PC-9 (cell line): ENCODE measurements around the gene PXDN. TPM values are rescaled to one million over a fixed set of nuclear protein-coding genes. Genes with fewer than 3 reads are reported as not detected.

Experiments used
- Bru-seq: library from RNA; stranded (reverse); fragments of 400-500 nt; gene quantifications from one replicate; lab custom pipeline; 2021; lab: Mats Ljungman, UMichigan
- BruChase-seq, 2 experiments: library from RNA; stranded (reverse); fragments of 400-500 nt; gene quantifications; one replicate each; lab custom pipeline; 2021; lab: Mats Ljungman, UMichigan
- BruUV-seq: library from RNA; stranded (reverse); fragments of 400-500 nt; replicated peaks from 2 replicates; lab custom pipeline; 2021; lab: Mats Ljungman, UMichigan
- CTCF ChIA-PET: fragments of 300-600 bp; sonication (Branson Sonifier 250); formaldehyde crosslinking; loops from one replicate; lab custom pipeline; 2022; ENCODE audit warnings: antibody characterized with exemption; lab: Charles Lee
- POLR2A ChIA-PET: fragments of 300-600 bp; sonication (Branson Sonifier 250); formaldehyde crosslinking; loops from one replicate; lab custom pipeline; 2022; ENCODE audit warnings: antibody characterized with exemption; ENCODE audit not compliant: unreplicated experiment; lab: Charles Lee
- DNase-seq, 2 experiments: peaks; one replicate each; pipeline versions ENCODE4 v3.0.0 to v3.0.0-alpha.2; 2015 to 2022; ENCODE audit warnings: mixed read lengths in 1 of 2
- H2AFZ ChIP-seq: fragments of 200-600 bp; sonication (generic); 2 replicates; pipeline ENCODE4 v1.8.1; 2017; ENCODE audit warnings: antibody characterized with exemption
- H3F3A ChIP-seq: fragments of 200-600 bp; sonication (generic); 2 replicates; pipeline ENCODE4 v1.8.1; 2017; ENCODE audit warnings: antibody characterized with exemption, mild to moderate bottlenecking, low read depth; ENCODE audit not compliant: insufficient read depth
- H3K27ac ChIP-seq: fragments of 200-600 bp; sonication (generic); 2 replicates; pipeline ENCODE4 v1.6.1; 2016; ENCODE audit warnings: mixed run types
- H3K27me3 ChIP-seq: fragments of 200-600 bp; sonication (generic); 2 replicates; pipeline ENCODE4 v1.6.1; 2016; ENCODE audit warnings: low read depth, mixed run types; ENCODE audit not compliant: insufficient read depth
- H3K36me3 ChIP-seq: fragments of 200-600 bp; sonication (generic); 2 replicates; pipeline ENCODE4 v1.6.1; 2016; ENCODE audit warnings: low read depth, mixed run types
- H3K4me1 ChIP-seq: fragments of 200-600 bp; sonication (generic); replicated peaks from 2 replicates; pipeline ENCODE4 v1.6.1; 2016; ENCODE audit warnings: mixed run types; ENCODE audit not compliant: insufficient read depth
- H3K4me2 ChIP-seq: fragments of 200-600 bp; sonication (generic); 2 replicates; pipeline ENCODE4 v1.6.1; 2017; ENCODE audit warnings: mixed run types
- H3K4me3 ChIP-seq: fragments of 200-600 bp; sonication (generic); 2 replicates; pipeline ENCODE4 v1.6.1; 2016; ENCODE audit warnings: mixed run types
- H3K79me2 ChIP-seq: fragments of 200-600 bp; sonication (generic); 2 replicates; pipeline ENCODE4 v1.6.1; 2017; ENCODE audit warnings: low read depth, mixed run types
- H3K9me2 ChIP-seq: fragments of 200-600 bp; sonication (generic); 2 replicates; pipeline ENCODE4 v1.8.1; 2017; ENCODE audit warnings: mild to moderate bottlenecking; ENCODE audit not compliant: insufficient read depth
- H3K9me3 ChIP-seq: fragments of 200-600 bp; sonication (generic); 2 replicates; pipeline ENCODE4 v1.8.1; 2016; ENCODE audit warnings: low read depth; ENCODE audit not compliant: insufficient read depth
- H4K20me1 ChIP-seq: fragments of 200-600 bp; sonication (generic); 2 replicates; pipeline ENCODE4 v1.8.1; 2017; ENCODE audit not compliant: insufficient read depth
- EZH2 ChIP-seq: fragments of 200-600 bp; sonication (generic); IDR thresholded peaks from 2 replicates; pipeline ENCODE4 v1.8.0; 2017; ENCODE audit warnings: antibody characterized with exemption, low read depth
- intact Hi-C: fragments of 100-400 bp; cut with micrococcal nuclease; formaldehyde crosslinking; loops from one replicate; pipeline ENCODE4 v1.10.0; 2022; ENCODE audit not compliant: unreplicated experiment
- long read RNA-seq: library from polyadenylated mRNA; stranded (forward); transcript quantifications from one replicate; pipeline ENCODE4 v2.0.0, GENCODE V29; 2022
- total RNA-seq: library from RNA; stranded (reverse); gene quantifications from 2 replicates; pipeline ENCODE4 v1.2.3, GENCODE V29; 2021
- TF ChIP-seq, protein P1 (sequence below): fragments of 200-600 bp; sonication (generic); conservative IDR thresholded peaks from 2 replicates; pipeline ENCODE4 v1.6.1; 2017; ENCODE audit warnings: mixed run types, antibody characterized with exemption, mild to moderate bottlenecking, moderate library complexity

Gene PXDN, protein sequence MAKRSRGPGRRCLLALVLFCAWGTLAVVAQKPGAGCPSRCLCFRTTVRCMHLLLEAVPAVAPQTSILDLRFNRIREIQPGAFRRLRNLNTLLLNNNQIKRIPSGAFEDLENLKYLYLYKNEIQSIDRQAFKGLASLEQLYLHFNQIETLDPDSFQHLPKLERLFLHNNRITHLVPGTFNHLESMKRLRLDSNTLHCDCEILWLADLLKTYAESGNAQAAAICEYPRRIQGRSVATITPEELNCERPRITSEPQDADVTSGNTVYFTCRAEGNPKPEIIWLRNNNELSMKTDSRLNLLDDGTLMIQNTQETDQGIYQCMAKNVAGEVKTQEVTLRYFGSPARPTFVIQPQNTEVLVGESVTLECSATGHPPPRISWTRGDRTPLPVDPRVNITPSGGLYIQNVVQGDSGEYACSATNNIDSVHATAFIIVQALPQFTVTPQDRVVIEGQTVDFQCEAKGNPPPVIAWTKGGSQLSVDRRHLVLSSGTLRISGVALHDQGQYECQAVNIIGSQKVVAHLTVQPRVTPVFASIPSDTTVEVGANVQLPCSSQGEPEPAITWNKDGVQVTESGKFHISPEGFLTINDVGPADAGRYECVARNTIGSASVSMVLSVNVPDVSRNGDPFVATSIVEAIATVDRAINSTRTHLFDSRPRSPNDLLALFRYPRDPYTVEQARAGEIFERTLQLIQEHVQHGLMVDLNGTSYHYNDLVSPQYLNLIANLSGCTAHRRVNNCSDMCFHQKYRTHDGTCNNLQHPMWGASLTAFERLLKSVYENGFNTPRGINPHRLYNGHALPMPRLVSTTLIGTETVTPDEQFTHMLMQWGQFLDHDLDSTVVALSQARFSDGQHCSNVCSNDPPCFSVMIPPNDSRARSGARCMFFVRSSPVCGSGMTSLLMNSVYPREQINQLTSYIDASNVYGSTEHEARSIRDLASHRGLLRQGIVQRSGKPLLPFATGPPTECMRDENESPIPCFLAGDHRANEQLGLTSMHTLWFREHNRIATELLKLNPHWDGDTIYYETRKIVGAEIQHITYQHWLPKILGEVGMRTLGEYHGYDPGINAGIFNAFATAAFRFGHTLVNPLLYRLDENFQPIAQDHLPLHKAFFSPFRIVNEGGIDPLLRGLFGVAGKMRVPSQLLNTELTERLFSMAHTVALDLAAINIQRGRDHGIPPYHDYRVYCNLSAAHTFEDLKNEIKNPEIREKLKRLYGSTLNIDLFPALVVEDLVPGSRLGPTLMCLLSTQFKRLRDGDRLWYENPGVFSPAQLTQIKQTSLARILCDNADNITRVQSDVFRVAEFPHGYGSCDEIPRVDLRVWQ (N-terminal part only)
- total RNA-seq (91.1 and 92.2 TPM in 2 replicates), Bru-seq, nascent RNA (percentile 70 among the genes with signal in this experiment), BruChase-seq, experiment 1, labeled RNA remaining after a 2-hour chase (percentile 64 among the genes with signal in this experiment), BruChase-seq, experiment 2, labeled RNA remaining after a 6-hour chase (percentile 71 among the genes with signal in this experiment)
- long read RNA-seq, full-length matches to known transcripts = 16 of 66 reads
- long read RNA-seq, partial matches to known transcripts = 20 of 66 reads
- long read RNA-seq, other reads (novel, unspliced or antisense) = 30 of 66 reads

- peaks cover 15% of the 10 kb centered on the region for H3K4me1 ChIP-seq
- CTCF ChIA-PET = no interaction called here
- peak in 1 of 2 experiments; percentile 60 for DNase-seq
Measured at GRCh38 chr2:1744446-1745170, at the start of gene PXDN. Gene PXDN (minus strand): TSS chr2:1744515. CDS start chr2:1744455, 60 bp downstream.

DNA sequence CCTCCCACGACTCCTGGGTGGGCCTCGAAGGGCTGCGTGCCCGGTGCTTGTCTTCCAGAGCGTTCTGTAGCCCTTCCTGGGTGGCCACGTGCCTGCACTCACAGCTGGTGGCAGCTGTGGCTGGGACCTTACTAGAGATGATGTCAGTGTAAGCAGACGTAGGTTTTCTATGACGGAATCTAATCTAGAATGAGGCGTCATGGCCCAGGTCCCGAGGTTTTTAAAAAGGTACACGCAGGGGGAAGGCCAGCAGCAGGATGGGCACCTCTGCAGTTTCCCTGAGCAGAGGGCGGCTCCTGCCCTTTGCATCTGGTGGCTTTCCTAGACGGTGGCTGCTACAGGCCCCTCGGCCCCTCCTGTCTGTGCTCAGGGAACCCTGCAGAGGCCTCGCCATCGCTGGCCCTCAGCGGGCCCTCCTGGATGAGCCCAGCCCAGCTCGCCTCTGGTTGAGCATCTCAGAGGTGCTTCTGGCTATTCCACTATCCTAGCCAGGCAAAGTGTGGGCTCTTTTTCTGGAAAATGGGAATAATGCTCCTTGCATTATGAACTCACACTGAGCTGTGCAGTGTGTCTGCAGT lies 49.6 kb upstream of the PXDN start:
- no peaks in the 10 kb centered on the region for H4K20me1 ChIP-seq
- no peak overlapping the region for H2AFZ ChIP-seq
- H3K4me1 ChIP-seq = no peaks in the 10 kb centered on the region
- CTCF ChIA-PET = no interaction called here
- TF ChIP-seq, protein P1, sequence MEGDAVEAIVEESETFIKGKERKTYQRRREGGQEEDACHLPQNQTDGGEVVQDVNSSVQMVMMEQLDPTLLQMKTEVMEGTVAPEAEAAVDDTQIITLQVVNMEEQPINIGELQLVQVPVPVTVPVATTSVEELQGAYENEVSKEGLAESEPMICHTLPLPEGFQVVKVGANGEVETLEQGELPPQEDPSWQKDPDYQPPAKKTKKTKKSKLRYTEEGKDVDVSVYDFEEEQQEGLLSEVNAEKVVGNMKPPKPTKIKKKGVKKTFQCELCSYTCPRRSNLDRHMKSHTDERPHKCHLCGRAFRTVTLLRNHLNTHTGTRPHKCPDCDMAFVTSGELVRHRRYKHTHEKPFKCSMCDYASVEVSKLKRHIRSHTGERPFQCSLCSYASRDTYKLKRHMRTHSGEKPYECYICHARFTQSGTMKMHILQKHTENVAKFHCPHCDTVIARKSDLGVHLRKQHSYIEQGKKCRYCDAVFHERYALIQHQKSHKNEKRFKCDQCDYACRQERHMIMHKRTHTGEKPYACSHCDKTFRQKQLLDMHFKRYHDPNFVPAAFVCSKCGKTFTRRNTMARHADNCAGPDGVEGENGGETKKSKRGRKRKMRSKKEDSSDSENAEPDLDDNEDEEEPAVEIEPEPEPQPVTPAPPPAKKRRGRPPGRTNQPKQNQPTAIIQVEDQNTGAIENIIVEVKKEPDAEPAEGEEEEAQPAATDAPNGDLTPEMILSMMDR = no peak
- TF ChIP-seq EZH2 = no peak
- intact Hi-C loops = no loop called here
- no peak overlapping the region for H3K27ac ChIP-seq
- peaks cover 88% of the 10 kb centered on the region for H3K27me3 ChIP-seq
- H3K79me2 ChIP-seq = no peaks in the 10 kb centered on the region
- POLR2A ChIA-PET = no interaction called here
- BruUV-seq = no TSS peak
- no peaks in the 10 kb centered on the region for H3K9me3 ChIP-seq
- DNase-seq = peak in 1 of 2 experiments; percentile 2
- no peaks in the 10 kb centered on the region for H3K36me3 ChIP-seq
- H3K4me3 ChIP-seq = no peak overlapping the region
- no peak overlapping the region for H3K4me2 ChIP-seq
- H3F3A ChIP-seq = no peaks in the 10 kb centered on the region
- H3K9me2 ChIP-seq = no peaks in the 10 kb centered on the region

More at GRCh38 chr2:1744446-1745170, at the start of gene PXDN:
- Histone ChIP-seq H3K36me3 (no peaks in the 10 kb centered on the region), H3K79me2 (peaks cover 41% of the 10 kb centered on the region), H3F3A (no peaks in the 10 kb centered on the region), H3K9me2 (no peaks in the 10 kb centered on the region), H3K9me3 (no peaks in the 10 kb centered on the region), H4K20me1 (0 out of 2 replicates have a peak, but pooled peaks cover 5% of the 10 kb centered on the region), H3K27ac (peak within 1 kb of the TSS; percentile 66), H3K27me3 (peaks cover 2% of the 10 kb centered on the region; the same call in 1 of the 2 replicates), H3K4me2 (peak within 1 kb of the TSS; percentile 79), H3K4me3 (peak within 1 kb of the TSS; percentile 64), H2AFZ (peak within 1 kb of the TSS; percentile 54)
- BruUV-seq = no TSS peak
- no peak for TF ChIP-seq EZH2
- TF ChIP-seq, protein P1 = no peak
- intact Hi-C loops = loop anchor here (5.0 kb wide), 1 partner anchor 157 kb away; no protein-coding TSS in a partner anchor
- POLR2A ChIA-PET = no interaction called here
